GM12875 (cell line): ENCODE measurements around the gene KRTAP10-12.

Source experiments
- H3K4me3 ChIP-seq: one replicate; pipeline ENCODE4 v1.5.1; 2011; ENCODE audit warnings: low read depth, low read length, control low read depth
- CTCF ChIP-seq: IDR thresholded peaks from 2 replicates; pipeline ENCODE4 v1.5.1; 2011; ENCODE audit warnings: low read depth, mild to moderate bottlenecking, control low read depth, inconsistent platforms, low read length, moderate library complexity, borderline replicate concordance; ENCODE audit not compliant: insufficient read depth

KRTAP10-12 gene

GRCh38 chr21:44702111-44702972 lies 5.4 kb downstream of the KRTAP10-12 start:
- no peak overlapping the region for H3K4me3 ChIP-seq
- TF ChIP-seq CTCF: no peak

- H3K4me3 ChIP-seq: no peak overlapping the region
Observed at GRCh38 chr21:44702973-44703730, 6.2 kb downstream of the KRTAP10-12 start.

GRCh38 chr21:44703731-44704635 lies 7.0 kb downstream of the KRTAP10-12 start:
- no peak for TF ChIP-seq CTCF

More at GRCh38 chr21:44702973-44703730, 6.2 kb downstream of the KRTAP10-12 start:
- no peak for TF ChIP-seq CTCF

DNA sequence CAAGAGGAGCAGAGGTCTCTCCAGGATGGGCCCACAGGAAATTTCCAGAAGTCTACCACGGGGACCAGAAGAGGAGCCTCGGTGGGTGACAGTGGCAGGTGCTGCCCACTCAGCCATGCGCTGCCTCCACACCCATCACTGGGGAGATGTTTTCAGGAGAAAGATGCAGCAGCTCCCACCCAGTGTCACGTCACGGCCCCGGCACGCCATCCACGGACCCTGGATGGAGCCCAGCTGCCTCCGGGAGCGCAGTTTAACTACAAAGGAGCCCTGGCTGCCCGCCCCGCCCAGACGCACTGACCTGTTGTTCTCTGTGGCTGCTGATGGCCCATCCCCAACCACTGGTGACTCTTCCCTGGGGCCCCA lies 7.6 kb downstream of the KRTAP10-12 start:
- no peak overlapping the region for H3K4me3 ChIP-seq
- TF ChIP-seq CTCF: no peak

More at GRCh38 chr21:44703731-44704635, 7.0 kb downstream of the KRTAP10-12 start:
- H3K4me3 ChIP-seq: no peak overlapping the region

GRCh38 chr21:44706026-44706705 lies 9.2 kb downstream of the KRTAP10-12 start:
- TF ChIP-seq CTCF: no peak
- H3K4me3 ChIP-seq: no peak overlapping the region
